Measurements from ENCODE around the gene UBXN4. TPM values are rescaled to one million over a fixed set of nuclear protein-coding genes. Genes with fewer than 3 reads are reported as not detected.
A peak's percentile ranks its signal among the peaks of the same experiment; 100 is the strongest.

The UBXN4 gene
- total RNA-seq, 1 donor from 2014 or later = 36.6 TPM

GRCh38 chr2:135745545-135745944 is 3.9 kb downstream of the UBXN4 start:
- no peak for TF ChIP-seq CTCF (IDR thresholded peaks at IDR 0.05; ENCODE audit: insufficient read depth, low read length, severe bottlenecking)
- no peaks in the 10 kb centered on the region for H3K27me3 ChIP-seq (ENCODE audit: control insufficient read depth, insufficient read depth, low read length)
- DNase-seq (ENCODE audit: low read depth) (peak; percentile 23), FAIRE-seq (no peak)
- no peak overlapping the region for H3K4me3 ChIP-seq (ENCODE audit: low read depth, low read length)
- H3K36me3 ChIP-seq (ENCODE audit: control insufficient read depth, insufficient read depth, low read length) = no peaks in the 10 kb centered on the region

- Histone ChIP-seq H3K36me3 (ENCODE audit: control insufficient read depth, insufficient read depth, low read length) (peaks cover 9% of the 10 kb centered on the region), H3K27me3 (ENCODE audit: control insufficient read depth, insufficient read depth, low read length) (no peaks in the 10 kb centered on the region), H3K4me3 (ENCODE audit: low read depth, low read length) (no peak overlapping the region)
- no peak for DNase-seq (ENCODE audit: low read depth)
- no peak for TF ChIP-seq CTCF (IDR thresholded peaks at IDR 0.05; ENCODE audit: insufficient read depth, low read length, severe bottlenecking)
- FAIRE-seq = no peak
Observed at GRCh38 chr2:135755573-135755972, 13.9 kb downstream of the UBXN4 start.

GRCh38 chr2:135756692-135757091 is 15.0 kb downstream of the UBXN4 start:
- Histone ChIP-seq H3K27me3 (ENCODE audit: control insufficient read depth, insufficient read depth, low read length) (no peaks in the 10 kb centered on the region), H3K36me3 (ENCODE audit: control insufficient read depth, insufficient read depth, low read length) (peaks cover 13% of the 10 kb centered on the region), H3K4me3 (ENCODE audit: low read depth, low read length) (no peak overlapping the region)
- DNase-seq (ENCODE audit: low read depth) (no peak), FAIRE-seq (no peak)
- TF ChIP-seq CTCF (IDR thresholded peaks at IDR 0.05; ENCODE audit: insufficient read depth, low read length, severe bottlenecking) = no peak

- Histone ChIP-seq H3K4me3 (ENCODE audit: low read depth, low read length) (no peak overlapping the region), H3K27me3 (ENCODE audit: control insufficient read depth, insufficient read depth, low read length) (no peaks in the 10 kb centered on the region), H3K36me3 (ENCODE audit: control insufficient read depth, insufficient read depth, low read length) (peaks cover 13% of the 10 kb centered on the region)
- DNase-seq (ENCODE audit: low read depth) (no peak), FAIRE-seq (no peak)
- no peak for TF ChIP-seq CTCF (IDR thresholded peaks at IDR 0.05; ENCODE audit: insufficient read depth, low read length, severe bottlenecking)
Observed at GRCh38 chr2:135762022-135762421, 20.4 kb downstream of the UBXN4 start.

GRCh38 chr2:135762530-135762929 is 20.9 kb downstream of the UBXN4 start:
- FAIRE-seq = no peak

More at GRCh38 chr2:135762530-135762929, 20.9 kb downstream of the UBXN4 start:
- no peaks in the 10 kb centered on the region for H3K27me3 ChIP-seq (ENCODE audit: control insufficient read depth, insufficient read depth, low read length)
- no peak for DNase-seq (ENCODE audit: low read depth)
- peaks cover 12% of the 10 kb centered on the region for H3K36me3 ChIP-seq (ENCODE audit: control insufficient read depth, insufficient read depth, low read length)
- no peak for TF ChIP-seq CTCF (IDR thresholded peaks at IDR 0.05; ENCODE audit: insufficient read depth, low read length, severe bottlenecking)
- no peak overlapping the region for H3K4me3 ChIP-seq (ENCODE audit: low read depth, low read length)
